ENCODE results near the gene ERICH4. TPM values are rescaled to one million over a fixed set of nuclear protein-coding genes. Genes with fewer than 3 reads are reported as not detected.
"Not testable (repeated sequence)": the region's sequence is repeated elsewhere in the genome, so short reads cannot be mapped to it uniquely, and the experiment has no call there.

Gene ERICH4
- total RNA-seq, 8 experiments from 2014 or later, result 0.21 to 0.62 (median 0.37) TPM; not detected in 5

- Histone ChIP-seq H3K27ac (no peak overlapping the region), H3K4me3 (no peak overlapping the region), H3K4me1 (replicated peaks in 1 of 2) (no peaks in the 10 kb centered on the region)
- ATAC-seq (replicated peaks in 6 of 8), result no peak
- in situ Hi-C loops (cut with MboI; ENCODE audit: low pct_unique_long_range_greater_than_20kb in 2 of 9, low sequenced_read_pairs in 9 of 9, unreplicated experiment in 9 of 9), result no loop called here
These were observed 33.6 kb downstream of the ERICH4 start for GRCh38 chr19:41476583-41476982.

DNA sequence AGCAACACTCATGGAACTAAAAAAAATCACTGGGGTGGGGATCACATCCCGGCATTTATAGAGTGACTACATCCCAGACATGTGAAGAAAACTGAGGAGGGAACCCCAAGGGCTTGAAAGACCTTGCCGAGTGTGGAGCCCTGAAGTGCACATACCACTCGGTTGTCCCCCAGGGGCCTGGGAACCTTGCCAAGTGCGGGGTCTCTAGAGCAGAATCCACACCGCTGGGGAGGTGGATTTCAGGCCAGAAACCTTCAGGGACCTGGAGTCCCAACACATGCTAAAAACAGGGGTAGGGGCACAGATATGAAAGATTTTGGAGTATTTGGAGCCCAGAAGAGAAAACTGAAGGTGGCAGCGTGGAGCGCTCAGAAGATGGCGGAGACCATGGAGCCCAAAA lies 35.2 kb downstream of the ERICH4 start:
- no peak overlapping the region for H3K4me3 ChIP-seq
- ATAC-seq (replicated peaks in 6 of 8), result no peak
- WGBS, 10 experiments, result 10 to 92% (median 31%) methylated on average over 2 to 7 of the region's 8 CpGs; no CpG with 5 or more reads in 3 of the 10 experiments
- H3K4me1 ChIP-seq (replicated peaks in 1 of 2), result no peaks in the 10 kb centered on the region
- in situ Hi-C loops (cut with MboI; ENCODE audit: low pct_unique_long_range_greater_than_20kb in 2 of 9, low sequenced_read_pairs in 9 of 9, unreplicated experiment in 9 of 9), result no loop called here
- H3K27ac ChIP-seq, result no peak overlapping the region

DNA sequence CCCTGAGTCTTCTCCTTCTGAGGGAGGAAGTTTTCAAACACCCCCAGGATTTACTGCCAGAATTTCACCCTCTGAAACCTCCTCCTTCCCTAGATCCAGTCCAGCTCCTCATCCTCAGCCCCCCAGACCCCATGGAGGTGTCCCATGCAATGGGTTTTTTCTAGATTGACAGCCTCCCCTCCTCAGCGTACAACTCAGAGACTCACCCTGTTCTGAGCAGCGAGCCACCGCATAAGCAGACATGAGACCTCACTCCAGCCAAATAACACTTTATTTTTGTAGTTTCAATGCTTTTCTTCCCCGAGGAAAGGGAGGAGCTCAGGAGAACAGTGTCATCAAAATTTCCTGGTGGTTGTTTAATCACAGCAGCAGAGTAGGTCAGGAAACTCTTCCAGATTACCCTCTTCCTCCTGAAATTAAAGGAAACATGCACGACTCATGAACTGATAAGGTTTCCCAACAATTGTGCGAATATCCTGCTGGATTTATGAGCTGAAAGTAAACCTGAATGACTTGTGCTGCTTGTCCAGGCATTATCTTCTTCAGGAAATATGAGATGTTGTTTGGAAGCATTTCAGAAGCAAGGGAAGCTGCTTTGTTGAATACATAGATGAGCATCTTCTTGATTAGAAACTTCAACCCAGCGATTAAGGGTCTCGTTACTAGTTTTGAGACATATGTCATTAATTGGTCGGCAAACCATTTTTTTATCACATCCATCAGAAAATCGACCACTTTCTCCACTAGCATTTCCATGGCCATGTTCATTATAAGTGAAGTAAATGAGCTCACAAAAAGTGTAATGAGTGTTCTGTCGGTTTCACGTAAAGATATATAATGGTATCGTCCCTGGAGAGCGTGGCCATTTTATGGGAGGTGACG lies 36.2 kb downstream of the ERICH4 start:
- H3K4me1 ChIP-seq (replicated peaks in 1 of 2), result no peaks in the 10 kb centered on the region
- in situ Hi-C loops (cut with MboI; ENCODE audit: low pct_unique_long_range_greater_than_20kb in 2 of 9, low sequenced_read_pairs in 9 of 9, unreplicated experiment in 9 of 9), result no loop called here
- H3K27ac ChIP-seq, result no peak overlapping the region
- H3K4me3 ChIP-seq, result no peak overlapping the region
- WGBS, 10 experiments, result 32 to 76% (median 46%) methylated on average over 1 to 13 of the region's 15 CpGs
- ATAC-seq (replicated peaks in 6 of 8), result no peak

GRCh38 chr19:41479757-41480191 lies 36.8 kb downstream of the ERICH4 start:
- H3K4me3 ChIP-seq, result no peak overlapping the region
- WGBS, 10 experiments, result 10 to 73% (median 55%) methylated on average over 2 to 7 of the region's 8 CpGs; no CpG with 5 or more reads in 1 of the 10 experiments
- no peak overlapping the region for H3K27ac ChIP-seq
- no peaks in the 10 kb centered on the region for H3K4me1 ChIP-seq (replicated peaks in 1 of 2)
- in situ Hi-C loops (cut with MboI; ENCODE audit: low pct_unique_long_range_greater_than_20kb in 2 of 9, low sequenced_read_pairs in 9 of 9, unreplicated experiment in 9 of 9), result no loop called here
- peak in 1 of 8 experiments; percentile 40 for ATAC-seq (replicated peaks in 6 of 8)

- Histone ChIP-seq H3K4me1 (replicated peaks in 1 of 2) (no peaks in the 10 kb centered on the region), H3K27ac (no peak overlapping the region), H3K4me3 (no peak overlapping the region)
- 54 to 90% (median 68%) methylated on average over 2 to 9 of the region's 12 CpGs; no CpG with 5 or more reads in 4 of the 10 experiments for WGBS, 10 experiments
- no peak for ATAC-seq (replicated peaks in 6 of 8)
- in situ Hi-C loops (cut with MboI; ENCODE audit: low pct_unique_long_range_greater_than_20kb in 2 of 9, low sequenced_read_pairs in 9 of 9, unreplicated experiment in 9 of 9), result no loop called here
These were observed 37.4 kb downstream of the ERICH4 start for GRCh38 chr19:41480336-41480735.

GRCh38 chr19:41484822-41485221 lies 41.9 kb downstream of the ERICH4 start:
- H3K4me1 ChIP-seq (replicated peaks in 1 of 2), result no peaks in the 10 kb centered on the region
- in situ Hi-C loops (cut with MboI; ENCODE audit: low pct_unique_long_range_greater_than_20kb in 2 of 9, low sequenced_read_pairs in 9 of 9, unreplicated experiment in 9 of 9), result no loop called here
- H3K27ac ChIP-seq, result no peak overlapping the region
- 0 to 100% (median 23%) methylated on average over 1 to 3 of the region's 4 CpGs; no CpG with 5 or more reads in 4 of the 10 experiments for WGBS, 10 experiments
- no peak for ATAC-seq (replicated peaks in 6 of 8)
- H3K4me3 ChIP-seq, result no peak overlapping the region

GRCh38 chr19:41486953-41487352 lies 44.0 kb downstream of the ERICH4 start:
- ATAC-seq (replicated peaks in 6 of 8); H3K4me3 ChIP-seq; in situ Hi-C loops (cut with MboI; ENCODE audit: low pct_unique_long_range_greater_than_20kb in 2 of 9, low sequenced_read_pairs in 9 of 9, unreplicated experiment in 9 of 9); H3K4me1 ChIP-seq (replicated peaks in 1 of 2); H3K27ac ChIP-seq: not testable (repeated sequence)
- 28 to 40% methylated on average over 1 to 2 of the region's 4 CpGs; no CpG with 5 or more reads in 8 of the 10 experiments for WGBS, 10 experiments

DNA sequence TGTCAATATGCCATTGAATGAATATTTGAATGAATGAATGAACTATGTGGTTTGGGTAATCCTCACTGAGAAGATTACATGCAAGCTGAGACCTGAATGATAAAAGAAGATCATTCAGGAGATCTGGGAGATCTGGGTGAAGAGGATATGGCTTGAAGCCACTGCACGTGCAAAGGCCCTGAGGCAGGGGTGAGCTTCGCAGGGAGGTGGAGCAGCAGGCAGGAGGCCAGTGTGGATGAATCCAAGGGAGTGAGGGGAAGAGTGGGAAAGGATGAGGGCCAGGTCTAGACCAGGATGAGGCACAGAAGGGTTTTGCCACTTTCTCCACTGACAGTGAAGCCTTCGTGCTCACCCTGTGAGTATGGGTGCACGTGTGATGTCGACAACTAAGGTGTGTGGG lies 49.9 kb downstream of the ERICH4 start:
- H3K27ac ChIP-seq, result no peak overlapping the region
- H3K4me1 ChIP-seq (replicated peaks in 1 of 2), result no peaks in the 10 kb centered on the region
- ATAC-seq (replicated peaks in 6 of 8), result no peak
- 45 to 100% (median 79%) methylated on average over 2 to 5 of the region's 5 CpGs; no CpG with 5 or more reads in 3 of the 10 experiments for WGBS, 10 experiments
- no peak overlapping the region for H3K4me3 ChIP-seq
- in situ Hi-C loops (cut with MboI; ENCODE audit: low pct_unique_long_range_greater_than_20kb in 2 of 9, low sequenced_read_pairs in 9 of 9, unreplicated experiment in 9 of 9), result no loop called here

Other genes with a start within 250 kb of the ERICH4 start
- gene CYP2S1, start 249.9 kb upstream of the ERICH4 start, total RNA-seq, result 1 to 10 TPM in 2 of 8 experiments, under 1 TPM in 5, not detected in 1; 0.13 to 2.2 (median 1.00) TPM
- gene AXL, start 223.9 kb upstream of the ERICH4 start, total RNA-seq, result 10 to 100 TPM in 2 of 8 experiments, 1 to 10 TPM in 4, under 1 TPM in 2; 0.55 to 20.8 (median 4.9) TPM
- 100 to 1,000 TPM in 6 of 8 experiments, 10 to 100 TPM in 2; 79.3 to 196 (median 113) TPM for gene HNRNPUL1, start 178.8 kb upstream of the ERICH4 start, total RNA-seq
- 10 to 100 TPM in 3 of 8 experiments, 1 to 10 TPM in 5; 6.6 to 25.0 (median 9.7) TPM for gene CCDC97, start 133.0 kb upstream of the ERICH4 start, total RNA-seq
- gene TGFB1, start 89.2 kb upstream of the ERICH4 start, total RNA-seq, result 10 to 100 TPM in 3 of 8 experiments, 1 to 10 TPM in 4, under 1 TPM in 1; 0.71 to 42.7 (median 4.8) TPM
- 10 to 100 TPM in 2 of 8 experiments, 1 to 10 TPM in 6; 4.6 to 15.3 (median 6.3) TPM for gene B9D2, start 79.0 kb upstream of the ERICH4 start, total RNA-seq
- 10 to 100 TPM in 2 of 8 experiments, 1 to 10 TPM in 6; 4.8 to 17.6 (median 6.4) TPM for gene TMEM91, start 66.6 kb upstream of the ERICH4 start, total RNA-seq
- 10 to 100 TPM; 14.9 to 61.8 (median 35.6) TPM for gene EXOSC5, start 45.8 kb upstream of the ERICH4 start, total RNA-seq
- gene BCKDHA, start 45.3 kb upstream of the ERICH4 start, total RNA-seq, result 10 to 100 TPM; 17.8 to 46.4 (median 35.4) TPM
- 1 to 10 TPM in 4 of 8 experiments, under 1 TPM in 4; 0.50 to 3.1 (median 1.4) TPM for gene B3GNT8, start 15.8 kb upstream of the ERICH4 start, total RNA-seq
- gene DMAC2, start 3.2 kb upstream of the ERICH4 start, total RNA-seq, result 10 to 100 TPM; 26.5 to 47.4 (median 33.7) TPM
- gene CEACAM21, start 133.0 kb downstream of the ERICH4 start, total RNA-seq, result 1 to 10 TPM in 1 of 8 experiments, under 1 TPM in 1, not detected in 6; 0.14 to 1.3 TPM
- under 1 TPM in 2 of 8 experiments, not detected in 6; 0.31 to 0.47 TPM for gene CEACAM4, start 183.9 kb downstream of the ERICH4 start, total RNA-seq
- gene CEACAM7, start 245.1 kb downstream of the ERICH4 start, total RNA-seq, result under 1 TPM in 3 of 8 experiments, not detected in 5; 0.13 to 0.28 (median 0.21) TPM